Sigmoid colon (tissue), 7 donors: ENCODE data around the gene SYNGR4. TPM values are rescaled to one million over a fixed set of nuclear protein-coding genes. Genes with fewer than 3 reads are reported as not detected.

Experiments used
- DNase-seq: peaks from one replicate; pipeline ENCODE4 v3.0.0-alpha.2; 2019
- H3K27ac ChIP-seq, 4 donors: fragments of 200-600 bp; sonication (generic); one replicate each; pipeline ENCODE4 v1.5.1; 2016 to 2019; ENCODE audit warnings: mild to moderate bottlenecking in 1 of 4
- H3K27me3 ChIP-seq, 3 donors: fragments of 200-600 bp; sonication (generic); one replicate each; pipeline ENCODE4 v1.5.1; 2019; ENCODE audit warnings: mild to moderate bottlenecking in 1 of 3
- H3K36me3 ChIP-seq, 4 donors: fragments of 200-600 bp; sonication (generic); one replicate each; pipeline ENCODE4 v1.5.1; 2016 to 2019
- H3K4me1 ChIP-seq, 4 donors: fragments of 200-600 bp; sonication (generic); one replicate each; pipeline ENCODE4 v1.5.1; 2017 to 2019
- H3K4me3 ChIP-seq, 4 donors: fragments of 200-600 bp; sonication (generic); one replicate each; pipeline ENCODE4 v1.5.1; 2017 to 2019; ENCODE audit warnings: mild to moderate bottlenecking in 2 of 4, moderate library complexity in 1 of 4
- H3K9me3 ChIP-seq, 4 donors: fragments of 200-600 bp in 3 of 4; sonication (generic) in 3 of 4; one replicate each; pipeline versions ENCODE4 v1.5.1 to v1.6.1; 2013 to 2019
- CTCF ChIP-seq, 4 experiments: fragments of 450-650 bp in 3 of 4; fragments of 200-600 bp in 1 of 4; IDR thresholded peaks; one replicate each; pipeline ENCODE4 v1.5.1; 2016 to 2019; ENCODE audit warnings: antibody characterized with exemption in 4 of 4, mild to moderate bottlenecking in 3 of 4, moderate library complexity in 2 of 4
- EP300 ChIP-seq, 4 donors: sonication (generic); formaldehyde crosslinking; IDR thresholded peaks; one replicate each; pipeline ENCODE4 v1.6.1; 2017; ENCODE audit warnings: antibody characterized with exemption in 4 of 4
- POLR2A ChIP-seq, 2 donors: fragments of 450-650 bp; IDR thresholded peaks; one replicate each; pipeline ENCODE4 v1.6.1; 2016; ENCODE audit warnings: antibody characterized with exemption in 2 of 2, mild to moderate bottlenecking in 2 of 2, moderate library complexity in 2 of 2
- POLR2AphosphoS5 ChIP-seq, 4 donors: sonication (generic); formaldehyde crosslinking; IDR thresholded peaks; one replicate each; pipeline ENCODE4 v1.6.1; 2017; ENCODE audit warnings: antibody characterized with exemption in 4 of 4
- WGBS, 2 donors: extraction: QIAGEN DNeasy Blood & Tissue Kit; methylation state at CpG; one replicate each; pipeline ENCODE4 v1.1.7; 2013; 5-methylcytosine and 5-hydroxymethylcytosine counted together
- intact Hi-C: fragments of 100-400 bp; cut with DNase I; formaldehyde crosslinking; loops from one replicate; pipeline ENCODE4 v1.15.1; 2023
- polyA plus RNA-seq, 3 donors: library from polyadenylated mRNA; stranded (reverse); fragments of 200-250 nt; gene quantifications; one replicate each; pipeline ENCODE4 v1.2.3, GENCODE V29; 2013
- total RNA-seq, 4 donors: library from RNA; depleted of rRNA; stranded (reverse); fragments of >200 nt; gene quantifications; one replicate each; pipeline ENCODE4 v1.1.0, GENCODE V29; 2016
- donor health status: healthy with polysubstance abuse.
- donor health status: Bipolar disorder and iron deficiency.
- donor health status: healthy.

The SYNGR4 gene
- total and polyA plus RNA-seq, 7 donors = 0.25 TPM; not detected in 6

DNA sequence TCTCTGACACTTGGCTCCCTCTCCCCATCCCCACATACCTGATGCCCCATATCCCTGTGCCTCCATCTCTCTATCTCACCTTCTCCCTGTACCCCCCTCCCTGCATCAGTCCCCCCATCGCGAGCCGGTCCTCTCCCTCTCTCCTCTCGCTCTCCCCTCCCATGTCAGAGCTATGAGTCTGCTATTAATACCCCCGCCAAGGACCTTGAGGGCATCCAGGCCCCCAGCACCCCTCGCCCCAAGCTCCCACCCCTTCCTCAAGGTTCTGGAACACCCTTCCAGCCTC is 30.9 kb downstream of the SYNGR4 start:
- intact Hi-C loops = no loop called here
- DNase-seq = no peak
- H3K4me3 ChIP-seq = no peak overlapping the region
- no peak overlapping the region for H3K27ac ChIP-seq
- H3K36me3 ChIP-seq = no peaks in the 10 kb centered on the region
- H3K4me1 ChIP-seq = peaks cover 0 to 38% (median 29%) of the 10 kb centered on the region in 4 donors
- TF ChIP-seq EP300 (IDR thresholded peaks at IDR 0.05) (no peak), POLR2AphosphoS5 (IDR thresholded peaks at IDR 0.05) (no peak), CTCF (IDR thresholded peaks at IDR 0.05) (no peak), POLR2A (IDR thresholded peaks at IDR 0.05) (no peak)
- H3K9me3 ChIP-seq = no peaks in the 10 kb centered on the region
- H3K27me3 ChIP-seq = peaks cover 45 to 73% (median 67%) of the 10 kb centered on the region in 3 donors
- 10 to 13% methylated on average over 6 of the region's 6 CpGs for WGBS, 2 donors

DNA sequence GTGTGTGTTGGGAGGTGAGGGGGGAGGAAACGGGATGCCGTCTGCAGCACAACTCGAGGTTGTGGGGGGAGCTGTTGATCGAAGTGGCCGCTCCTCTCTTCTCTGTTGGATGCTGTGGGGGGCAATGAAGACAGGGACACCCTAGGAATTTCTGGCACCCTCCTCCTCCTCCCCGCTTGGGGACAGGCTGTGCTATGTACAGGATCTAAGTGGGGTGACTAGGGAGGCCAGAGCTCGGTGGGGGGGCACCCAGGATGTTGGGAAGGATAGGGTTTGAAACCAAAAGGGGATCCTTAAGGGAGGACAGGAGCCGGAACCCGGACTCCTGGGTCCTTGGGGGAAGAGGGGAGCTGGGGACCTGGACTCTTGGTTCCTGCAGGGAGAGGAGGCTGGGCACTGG is 31.3 kb downstream of the SYNGR4 start:
- TF ChIP-seq POLR2A (IDR thresholded peaks at IDR 0.05) = no peak
- H3K9me3 ChIP-seq = no peaks in the 10 kb centered on the region
- no peak for DNase-seq
- H3K4me3 ChIP-seq = no peak overlapping the region
- peaks cover 0 to 34% (median 26%) of the 10 kb centered on the region in 4 donors for H3K4me1 ChIP-seq
- H3K36me3 ChIP-seq = no peaks in the 10 kb centered on the region
- peaks cover 45 to 73% (median 67%) of the 10 kb centered on the region in 3 donors for H3K27me3 ChIP-seq
- no peak overlapping the region for H3K27ac ChIP-seq
- WGBS, 2 donors = 23 to 36% methylated on average over 9 of the region's 9 CpGs
- intact Hi-C loops = no loop called here

DNA sequence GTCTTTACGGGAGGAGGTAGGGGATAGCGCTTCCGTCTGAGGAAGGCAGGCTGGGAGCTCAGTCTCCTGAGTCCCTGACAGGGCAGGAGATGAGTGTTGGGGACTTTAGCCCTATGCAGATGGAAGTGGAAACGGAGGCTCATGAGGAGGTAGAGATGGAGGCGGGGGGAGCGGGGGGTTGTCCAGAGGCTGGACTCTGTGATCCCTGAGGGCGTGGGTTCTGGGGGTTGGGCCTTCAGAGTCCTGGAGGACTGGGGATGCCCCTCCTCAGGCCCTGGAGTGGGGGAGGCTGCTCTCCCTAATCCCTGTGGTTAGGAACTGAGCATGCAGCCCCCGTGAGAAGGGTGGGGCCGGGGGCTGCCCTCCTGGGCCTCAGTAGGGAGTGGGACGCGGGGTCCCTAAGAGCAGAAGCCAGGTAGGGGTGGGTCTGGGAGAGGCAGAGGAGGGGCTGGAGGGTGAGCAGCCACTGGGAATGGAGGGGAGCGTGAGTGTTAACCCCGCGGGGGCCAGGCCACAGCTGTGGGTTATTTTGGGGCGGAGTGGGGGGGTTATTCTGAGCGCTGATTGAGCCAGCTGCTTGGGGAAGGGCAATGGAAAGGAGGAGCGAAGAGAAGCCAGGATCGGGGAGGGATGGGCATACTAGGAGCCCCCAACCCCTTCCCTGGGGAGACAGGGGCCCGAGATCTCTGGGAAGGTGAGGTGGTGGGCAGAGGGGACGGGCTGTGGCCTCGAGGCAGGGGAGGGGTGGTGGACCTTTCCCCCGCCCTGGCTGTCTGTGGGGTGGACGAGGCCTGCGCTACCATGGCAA is 32.1 kb downstream of the SYNGR4 start:
- no peak for DNase-seq
- H3K36me3 ChIP-seq = no peaks in the 10 kb centered on the region
- TF ChIP-seq POLR2AphosphoS5 (IDR thresholded peaks at IDR 0.05) = no peak
- no peak for TF ChIP-seq POLR2A (IDR thresholded peaks at IDR 0.05)
- no peak for TF ChIP-seq CTCF (IDR thresholded peaks at IDR 0.05)
- no peak for TF ChIP-seq EP300 (IDR thresholded peaks at IDR 0.05)
- H3K4me3 ChIP-seq = no peak overlapping the region
- H3K4me1 ChIP-seq = peaks cover 0 to 33% (median 26%) of the 10 kb centered on the region in 4 donors
- intact Hi-C loops = no loop called here
- no peaks in the 10 kb centered on the region for H3K9me3 ChIP-seq
- peaks cover 45 to 73% (median 67%) of the 10 kb centered on the region in 3 donors for H3K27me3 ChIP-seq
- no peak overlapping the region for H3K27ac ChIP-seq
- 33 to 50% methylated on average over 24 of the region's 24 CpGs for WGBS, 2 donors

DNA sequence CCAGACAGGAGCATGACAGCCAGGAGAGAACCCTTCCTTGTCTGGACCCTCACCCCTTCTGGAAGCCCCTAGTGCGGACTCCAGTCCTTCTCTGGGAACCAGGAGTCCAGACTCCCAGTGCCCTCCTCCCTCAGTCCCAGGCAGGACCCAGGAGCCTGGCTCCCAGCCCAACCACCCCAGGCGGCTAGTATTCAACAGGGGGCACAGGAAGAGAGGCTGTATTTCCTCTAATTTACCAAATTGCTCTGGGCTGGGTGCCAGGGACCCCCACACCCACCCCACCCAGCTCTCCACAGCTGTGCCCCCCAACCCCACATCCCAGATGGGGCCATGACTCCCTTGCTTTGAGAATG is 32.6 kb downstream of the SYNGR4 start:
- 42 to 53% methylated on average over 2 of the region's 2 CpGs for WGBS, 2 donors
- H3K27me3 ChIP-seq = peaks cover 45 to 73% (median 67%) of the 10 kb centered on the region in 3 donors
- intact Hi-C loops = no loop called here
- no peak overlapping the region for H3K27ac ChIP-seq
- no peak for TF ChIP-seq CTCF (IDR thresholded peaks at IDR 0.05)
- TF ChIP-seq POLR2AphosphoS5 (IDR thresholded peaks at IDR 0.05) = no peak
- TF ChIP-seq POLR2A (IDR thresholded peaks at IDR 0.05) = no peak
- no peak for TF ChIP-seq EP300 (IDR thresholded peaks at IDR 0.05)
- no peak overlapping the region for H3K4me3 ChIP-seq
- no peaks in the 10 kb centered on the region for H3K36me3 ChIP-seq
- peaks cover 0 to 31% (median 26%) of the 10 kb centered on the region in 4 donors for H3K4me1 ChIP-seq
- no peak for DNase-seq
- no peaks in the 10 kb centered on the region for H3K9me3 ChIP-seq

DNA sequence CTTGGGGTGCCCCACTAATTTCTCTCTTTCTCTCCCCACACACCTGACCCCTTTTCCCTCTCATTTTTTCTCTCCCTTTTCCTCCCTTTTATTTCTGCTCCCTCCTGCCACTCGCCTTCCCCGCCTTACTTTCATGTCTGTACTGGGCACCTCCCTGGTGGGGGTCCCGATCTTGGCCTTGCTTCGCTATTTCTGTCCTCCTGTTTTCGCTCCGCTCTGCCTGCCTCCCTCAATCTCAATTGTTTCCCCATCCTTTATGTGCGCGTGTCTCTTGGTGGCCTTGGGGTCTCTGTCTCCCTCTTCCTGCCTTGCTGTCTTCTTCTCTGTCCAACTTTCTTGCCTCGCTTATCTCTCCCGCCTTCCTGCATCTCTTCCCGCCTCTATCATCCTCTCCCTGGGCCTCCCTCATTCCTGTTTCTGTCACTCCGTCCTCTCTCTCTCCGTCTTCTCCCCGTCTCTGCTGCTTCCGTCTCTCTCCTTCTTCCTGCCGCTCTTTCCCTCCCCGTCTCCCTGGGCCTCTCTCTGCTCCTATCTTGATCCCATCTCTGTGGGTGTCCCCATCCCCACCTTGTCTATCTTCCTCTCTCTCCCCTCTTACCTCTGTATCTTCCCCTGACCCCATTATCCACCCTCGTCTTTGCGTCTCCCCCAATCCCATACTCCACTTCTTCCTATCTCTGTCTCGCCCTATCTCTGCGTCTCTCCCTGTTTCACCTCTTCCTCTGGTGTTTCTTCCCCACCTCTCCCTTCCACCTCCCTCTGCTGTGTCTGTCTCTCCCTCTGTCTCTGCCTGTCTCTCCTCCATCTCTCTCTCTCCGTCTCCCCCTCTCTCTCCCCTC is 33.3 kb downstream of the SYNGR4 start:
- Histone ChIP-seq H3K9me3 (no peaks in the 10 kb centered on the region), H3K27ac (no peak overlapping the region), H3K36me3 (no peaks in the 10 kb centered on the region), H3K4me3 (peak overlapping the region in 2 of 4 donors; percentile 36 to 46), H3K4me1 (peaks cover 0 to 31% (median 26%) of the 10 kb centered on the region in 4 donors), H3K27me3 (peaks cover 45 to 67% (median 61%) of the 10 kb centered on the region in 3 donors)
- no peak for DNase-seq
- TF ChIP-seq CTCF (IDR thresholded peaks at IDR 0.05) (no peak), POLR2A (IDR thresholded peaks at IDR 0.05) (no peak), EP300 (IDR thresholded peaks at IDR 0.05) (no peak), POLR2AphosphoS5 (IDR thresholded peaks at IDR 0.05) (no peak)
- 47% methylated on average over 22 of the region's 22 CpGs for WGBS, 2 donors
- intact Hi-C loops = no loop called here
